Bronchial epithelial cell (primary cell): ENCODE results near the gene GPN1. TPM values are rescaled to one million over a fixed set of nuclear protein-coding genes. Genes with fewer than 3 reads are reported as not detected.

Source experiments
- DNase-seq: peaks from one replicate; pipeline ENCODE4 v3.0.0-alpha.2; 2010; ENCODE audit warnings: low read depth
- FAIRE-seq: peaks from 2 replicates; lab custom pipeline; 2011; peaks lifted over from hg19 to GRCh38; lab: Jason Lieb, UNC
- H3K27me3 ChIP-seq: 2 replicates; pipeline ENCODE4 v1.5.1; 2011; ENCODE audit warnings: low read length; ENCODE audit not compliant: control insufficient read depth, insufficient read depth
- H3K36me3 ChIP-seq: 2 replicates; pipeline ENCODE4 v1.5.1; 2011; ENCODE audit warnings: low read length; ENCODE audit not compliant: control insufficient read depth, insufficient read depth
- H3K4me3 ChIP-seq: 2 replicates; pipeline ENCODE4 v1.5.1; 2011; ENCODE audit warnings: mild to moderate bottlenecking, low read depth, low read length, control low read depth
- total RNA-seq: library from RNA; depleted of rRNA; stranded (reverse); fragments of >200 nt; gene quantifications from 2 replicates; pipeline ENCODE4 v1.2.1, GENCODE V29; 2014
- TF ChIP-seq, protein P1 (sequence below): IDR thresholded peaks from 2 replicates; pipeline ENCODE4 v1.5.1; 2011; ENCODE audit warnings: mild to moderate bottlenecking, moderate library complexity, low read length, control low read depth, inconsistent platforms; ENCODE audit not compliant: insufficient read depth, severe bottlenecking

GPN1 gene
- total RNA-seq, 1 donor from 2014 or later = 47.9 TPM

DNA sequence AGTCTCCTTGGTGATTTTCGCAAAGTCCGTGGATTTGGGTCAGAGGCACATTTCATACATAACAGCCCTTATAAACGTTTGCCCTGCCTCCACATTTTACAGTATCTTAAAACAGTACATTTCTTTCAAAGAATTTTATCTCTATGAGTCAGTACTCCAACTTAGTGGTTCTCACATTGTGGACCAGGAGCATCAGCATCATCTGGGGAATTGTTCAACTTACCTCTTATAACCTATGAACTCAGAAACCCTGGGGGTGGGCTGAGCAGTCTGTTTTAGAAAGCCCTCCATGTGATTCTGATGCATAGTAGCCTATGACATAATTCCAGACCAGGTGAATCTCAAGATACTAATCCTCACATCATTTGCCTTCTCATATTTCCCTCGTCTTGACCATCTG lies 22.2 kb downstream of the GPN1 start:
- FAIRE-seq = no peak

DNA sequence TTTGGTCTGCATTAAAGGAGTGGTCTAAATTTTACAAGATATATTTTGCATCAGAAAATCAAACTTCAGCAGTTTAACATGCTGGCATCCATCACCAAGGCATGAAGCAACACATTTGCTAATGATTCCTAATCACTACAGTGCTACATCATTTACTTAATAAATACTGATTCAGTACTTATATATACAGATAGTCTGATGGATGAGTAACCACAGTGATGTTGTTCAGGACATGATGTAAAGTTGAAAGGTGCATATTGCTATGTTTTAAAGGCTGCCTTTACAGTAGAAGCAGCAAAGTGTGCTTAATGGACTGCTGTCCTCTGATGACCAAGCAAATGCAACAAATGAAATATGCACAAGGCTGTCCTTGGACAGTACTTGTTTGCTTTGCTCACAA lies 23.5 kb downstream of the GPN1 start:
- TF ChIP-seq, protein P1, sequence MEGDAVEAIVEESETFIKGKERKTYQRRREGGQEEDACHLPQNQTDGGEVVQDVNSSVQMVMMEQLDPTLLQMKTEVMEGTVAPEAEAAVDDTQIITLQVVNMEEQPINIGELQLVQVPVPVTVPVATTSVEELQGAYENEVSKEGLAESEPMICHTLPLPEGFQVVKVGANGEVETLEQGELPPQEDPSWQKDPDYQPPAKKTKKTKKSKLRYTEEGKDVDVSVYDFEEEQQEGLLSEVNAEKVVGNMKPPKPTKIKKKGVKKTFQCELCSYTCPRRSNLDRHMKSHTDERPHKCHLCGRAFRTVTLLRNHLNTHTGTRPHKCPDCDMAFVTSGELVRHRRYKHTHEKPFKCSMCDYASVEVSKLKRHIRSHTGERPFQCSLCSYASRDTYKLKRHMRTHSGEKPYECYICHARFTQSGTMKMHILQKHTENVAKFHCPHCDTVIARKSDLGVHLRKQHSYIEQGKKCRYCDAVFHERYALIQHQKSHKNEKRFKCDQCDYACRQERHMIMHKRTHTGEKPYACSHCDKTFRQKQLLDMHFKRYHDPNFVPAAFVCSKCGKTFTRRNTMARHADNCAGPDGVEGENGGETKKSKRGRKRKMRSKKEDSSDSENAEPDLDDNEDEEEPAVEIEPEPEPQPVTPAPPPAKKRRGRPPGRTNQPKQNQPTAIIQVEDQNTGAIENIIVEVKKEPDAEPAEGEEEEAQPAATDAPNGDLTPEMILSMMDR = no peak
- FAIRE-seq = no peak
- Histone ChIP-seq H3K4me3 (no peak overlapping the region), H3K36me3 (peaks cover 3% of the 10 kb centered on the region), H3K27me3 (no peaks in the 10 kb centered on the region)
- peak; percentile 77 for DNase-seq

More for the DNA sequence above, 22.2 kb downstream of the GPN1 start:
- no peak for DNase-seq
- no peaks in the 10 kb centered on the region for H3K27me3 ChIP-seq
- peaks cover 3% of the 10 kb centered on the region for H3K36me3 ChIP-seq
- TF ChIP-seq, protein P1 = no peak
- no peak overlapping the region for H3K4me3 ChIP-seq

DNA sequence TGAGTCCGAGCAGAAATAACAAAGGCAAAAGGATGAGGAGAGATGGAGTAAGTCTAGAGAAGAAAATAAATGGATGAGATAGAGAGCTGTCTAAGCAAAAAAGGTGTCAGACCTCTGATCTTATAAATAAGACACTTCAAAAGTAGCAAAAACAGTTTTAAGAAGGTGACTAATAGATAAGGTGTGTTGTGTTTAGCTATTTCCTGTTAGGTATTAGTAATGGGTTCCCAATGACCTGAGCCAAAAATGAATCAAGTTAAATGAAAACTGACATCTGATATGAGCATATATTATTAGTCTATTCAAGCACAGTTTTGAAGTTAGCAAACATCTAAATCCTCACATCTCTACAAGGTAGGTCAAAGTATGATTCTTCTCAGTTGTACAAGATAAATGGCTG lies 23.9 kb downstream of the GPN1 start:
- Histone ChIP-seq H3K36me3 (peaks cover 3% of the 10 kb centered on the region), H3K4me3 (no peak overlapping the region), H3K27me3 (no peaks in the 10 kb centered on the region)
- FAIRE-seq (no peak), DNase-seq (peak; percentile 91)
- TF ChIP-seq, protein P1 = no peak

DNA sequence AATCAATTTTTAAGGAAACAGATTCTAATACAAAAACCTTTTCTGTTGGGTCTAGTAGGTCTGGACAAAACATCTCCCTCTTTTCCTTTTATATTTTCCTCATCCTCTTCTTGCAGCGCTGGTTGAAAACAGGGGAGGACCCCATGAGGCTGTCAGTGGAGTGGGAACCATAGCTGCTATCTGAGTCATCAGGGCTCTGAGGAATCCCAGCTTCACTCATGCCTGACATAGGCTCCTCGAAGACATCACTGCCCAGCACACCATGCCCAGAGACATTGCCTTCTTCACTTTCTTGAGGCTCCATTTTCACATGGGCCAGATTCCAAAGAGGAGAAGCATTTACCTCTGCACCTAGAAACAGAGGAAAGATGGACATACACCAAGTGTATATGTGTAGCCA lies 24.5 kb downstream of the GPN1 start:
- FAIRE-seq (no peak), DNase-seq (peak; percentile 52)
- peaks cover 1% of the 10 kb centered on the region for H3K36me3 ChIP-seq
- H3K4me3 ChIP-seq = no peak overlapping the region
- no peaks in the 10 kb centered on the region for H3K27me3 ChIP-seq
- TF ChIP-seq, protein P1 = no peak

DNA sequence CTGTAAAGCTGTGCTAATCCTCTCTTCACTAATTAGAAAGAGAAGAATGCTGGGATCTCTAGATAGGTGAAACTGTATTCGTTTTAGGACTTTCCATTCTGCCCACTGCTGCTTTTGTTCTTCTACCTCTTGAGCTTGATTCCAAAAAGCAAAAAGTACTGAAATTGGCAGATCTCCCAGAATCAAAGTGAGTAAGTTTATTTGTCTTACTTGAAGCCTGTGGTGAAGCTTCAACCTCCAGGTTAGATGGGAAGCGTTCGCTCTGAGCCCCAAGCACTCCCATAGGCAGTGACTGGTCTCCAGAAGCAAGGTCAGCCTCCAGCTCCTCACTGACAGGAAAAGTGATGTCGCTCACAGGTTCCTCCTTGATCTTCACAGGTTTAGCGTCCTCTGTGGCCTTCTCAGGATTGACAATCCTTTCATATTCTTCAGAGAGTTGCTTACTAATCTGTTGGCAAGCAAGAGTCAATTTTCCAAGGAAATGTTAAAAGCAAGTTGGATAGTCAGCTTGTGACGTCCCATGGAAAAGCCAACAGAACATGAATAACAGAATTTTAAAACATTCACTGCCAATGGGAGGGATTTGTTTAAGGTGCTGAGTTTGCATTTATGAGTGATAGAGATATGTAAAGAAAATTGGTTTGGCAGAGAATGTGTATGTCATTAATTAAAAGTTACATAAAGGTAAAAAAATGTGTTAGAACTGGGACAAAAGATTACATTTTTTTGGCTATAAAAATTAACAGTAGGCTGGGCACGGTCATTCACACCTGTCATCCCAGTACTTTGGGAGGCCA lies 26.5 kb downstream of the GPN1 start:
- FAIRE-seq = peak; percentile 28
- DNase-seq = peak; percentile 81
- no peak overlapping the region for H3K4me3 ChIP-seq
- TF ChIP-seq, protein P1 = no peak
- peaks cover 3% of the 10 kb centered on the region for H3K36me3 ChIP-seq
- H3K27me3 ChIP-seq = no peaks in the 10 kb centered on the region
